GM19328 (cell line): ENCODE data around the gene NEK10.
A peak's percentile ranks its signal among the peaks of the same experiment; 100 is the strongest.

Source experiments
- ATAC-seq: cut with Tn5 transposase; IDR thresholded peaks from one replicate; pipeline ENCODE4 v1.9.1; 2021; ENCODE audit warnings: mild to moderate bottlenecking, moderate library complexity; ENCODE audit not compliant: unreplicated experiment

NEK10 gene

DNA sequence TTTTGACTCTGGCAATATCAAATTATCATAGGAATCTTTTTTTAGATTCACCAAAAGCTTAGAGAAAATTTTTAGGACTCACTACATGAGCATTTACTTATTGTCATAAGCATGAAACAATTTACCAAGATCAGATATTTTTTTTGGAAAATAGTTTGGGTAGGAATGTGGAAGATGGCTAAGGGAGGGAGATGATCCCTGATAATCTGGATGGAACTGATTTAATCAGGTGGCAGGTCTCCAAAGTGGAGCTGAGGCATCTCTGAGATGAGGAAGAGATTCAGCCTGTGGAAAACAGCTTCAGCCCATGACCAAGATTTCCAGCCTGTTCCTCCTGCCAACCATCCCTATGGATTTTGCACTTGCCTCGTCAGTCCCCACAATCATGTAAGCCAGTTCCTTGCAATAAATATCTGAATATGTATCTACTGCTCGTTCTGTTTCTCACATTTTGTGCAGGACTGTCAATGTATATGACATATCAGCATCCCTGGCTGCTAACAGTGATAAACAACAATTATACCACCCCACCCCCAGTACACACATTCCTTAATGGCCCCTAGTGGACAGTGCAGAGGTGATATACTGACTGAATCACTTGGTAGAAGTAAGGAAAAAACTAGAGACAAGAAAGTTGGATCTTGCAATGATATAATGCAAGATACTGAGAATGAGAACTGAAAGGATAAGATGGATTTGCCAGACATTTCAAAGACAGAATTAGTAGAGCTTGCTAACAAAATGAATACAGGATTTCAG, 183.8 kb downstream of the NEK10 start:
- no peak for ATAC-seq

DNA sequence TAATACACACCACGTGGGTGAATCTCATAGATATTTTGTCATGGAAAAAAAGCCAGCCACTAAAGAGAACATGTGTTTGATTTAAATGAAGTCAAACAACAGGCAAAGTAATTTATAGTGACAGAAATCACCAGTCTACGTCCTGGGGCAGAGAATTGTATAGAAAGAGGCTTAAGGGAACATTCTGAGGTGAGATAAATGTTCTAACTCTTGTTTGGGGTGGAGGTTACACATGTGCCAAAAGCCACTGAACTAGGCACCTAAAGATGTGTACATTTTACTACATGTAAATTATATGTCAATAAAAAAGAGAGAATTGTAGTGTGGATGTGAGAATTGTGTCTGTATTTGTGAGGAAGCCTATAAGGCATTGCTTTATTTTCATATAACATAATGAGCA, 184.9 kb downstream of the NEK10 start:
- no peak for ATAC-seq

DNA sequence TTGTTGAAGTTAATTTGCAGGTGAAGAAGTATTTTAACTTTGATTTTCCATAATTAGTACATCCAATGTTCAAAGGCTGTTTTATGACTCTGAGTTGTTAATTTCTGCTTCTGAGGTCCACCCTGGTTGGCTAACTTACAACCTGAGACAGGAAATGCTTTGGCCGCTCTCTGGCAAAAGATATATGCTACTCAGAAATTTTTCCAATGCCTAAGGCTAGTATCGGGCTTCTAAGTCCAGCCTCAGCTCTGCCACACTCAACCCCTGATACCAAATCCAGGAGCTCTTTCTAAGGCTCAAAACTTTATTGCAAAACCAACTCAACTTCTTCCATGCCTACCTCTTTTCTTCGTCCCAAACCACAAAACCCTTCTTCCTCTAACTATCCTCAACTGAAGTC, 192.9 kb downstream of the NEK10 start:
- ATAC-seq, result no peak

DNA sequence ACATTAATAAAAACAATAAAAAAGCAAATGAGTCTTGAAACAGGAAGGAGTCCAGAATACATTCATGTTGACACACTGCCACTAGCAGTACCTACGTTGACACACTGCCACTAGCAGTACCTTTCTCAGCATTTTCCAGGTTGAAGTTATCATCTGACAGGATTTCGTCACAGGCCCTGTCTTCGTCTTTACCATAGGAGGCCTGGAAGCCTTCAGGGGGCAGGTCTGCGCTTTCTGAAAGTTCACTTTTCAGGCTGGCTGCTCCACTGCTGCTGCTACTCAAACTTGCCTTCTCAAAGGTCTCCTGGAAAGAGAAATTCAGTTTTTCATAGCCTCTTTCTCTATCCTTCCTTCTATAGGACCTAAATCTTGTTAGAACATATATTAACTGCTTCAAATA, 194.7 kb downstream of the NEK10 start:
- no peak for ATAC-seq

DNA sequence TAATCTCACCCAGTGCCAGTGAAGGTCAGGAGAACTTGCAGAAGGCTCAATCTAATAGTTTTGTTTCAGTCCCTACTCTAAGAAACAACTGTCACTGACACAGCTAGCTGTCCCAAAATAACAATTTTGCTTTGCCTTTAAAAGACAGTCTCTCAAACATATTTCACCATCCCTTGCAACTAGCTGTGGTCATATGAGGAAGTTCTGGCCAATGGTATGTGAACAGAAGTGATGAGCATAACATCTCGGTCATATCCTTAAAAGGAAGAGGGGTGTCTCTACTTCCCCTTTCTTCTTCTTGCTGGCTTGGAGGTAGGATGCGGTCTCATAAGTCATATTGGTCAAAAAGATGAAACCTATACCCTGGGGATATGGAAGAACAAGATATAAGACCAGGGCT, 198.1 kb downstream of the NEK10 start:
- ATAC-seq, result peak; percentile 92

DNA sequence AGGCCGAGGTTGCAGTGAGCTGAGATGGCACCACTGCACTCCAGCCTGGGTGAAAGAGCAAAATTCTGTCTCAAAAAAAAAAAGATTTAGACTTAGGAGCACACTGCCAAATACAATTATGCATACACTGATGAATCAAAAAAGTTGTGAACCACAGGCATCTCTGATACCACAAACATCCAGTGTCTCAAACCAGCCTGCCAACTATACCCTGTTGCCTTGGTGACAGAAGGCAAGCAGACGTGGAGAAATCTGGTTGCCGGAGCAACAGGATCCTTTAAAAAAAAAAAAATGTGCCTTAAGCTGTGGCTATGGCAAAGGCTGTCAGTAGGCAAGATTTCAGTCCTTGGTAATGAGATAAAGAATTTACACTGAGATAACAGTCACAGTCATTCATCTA, 202.3 kb downstream of the NEK10 start:
- no peak for ATAC-seq

DNA sequence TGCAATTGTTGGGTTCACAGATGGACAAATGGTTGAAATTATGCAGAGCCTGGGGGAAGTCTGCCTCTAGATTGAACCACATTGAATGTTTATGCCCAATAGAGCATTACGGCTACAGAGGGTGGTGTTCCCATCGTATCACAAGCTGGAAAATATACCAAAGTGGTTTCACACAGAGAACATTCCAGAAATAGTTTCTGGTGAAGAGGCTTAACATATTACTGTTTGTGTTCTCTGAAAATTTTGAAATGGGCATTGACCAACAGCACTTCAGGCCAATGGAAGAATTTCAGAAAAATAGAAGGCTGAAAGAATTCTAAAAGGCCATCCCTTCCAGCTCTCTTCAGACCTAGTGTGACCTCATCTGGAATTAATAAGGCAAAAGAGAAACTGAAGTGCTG, 203.9 kb downstream of the NEK10 start:
- ATAC-seq, result no peak

DNA sequence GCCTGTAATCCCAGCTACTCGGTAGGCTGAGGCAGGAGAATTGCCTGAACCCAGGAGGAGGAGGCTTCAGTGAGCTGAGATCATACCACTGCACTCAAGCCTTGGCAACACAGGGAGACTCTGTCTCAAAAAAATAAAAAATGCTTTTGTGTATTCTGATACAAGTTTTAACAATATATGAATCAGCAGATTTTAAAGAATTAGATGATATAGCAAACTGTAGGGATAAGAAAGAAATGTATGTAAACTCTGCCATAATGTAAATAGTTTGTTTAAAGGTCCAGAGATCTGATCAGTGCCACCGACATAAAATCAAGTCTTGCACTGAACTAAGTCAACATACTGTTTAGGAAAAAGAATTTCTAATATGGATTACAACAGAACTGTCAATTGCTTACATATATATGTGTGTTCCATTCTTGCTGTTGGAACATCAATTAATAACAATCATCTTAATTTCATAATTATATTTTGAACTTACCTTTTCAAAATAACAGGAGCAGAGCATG, 208.3 kb downstream of the NEK10 start:
- no peak for ATAC-seq

DNA sequence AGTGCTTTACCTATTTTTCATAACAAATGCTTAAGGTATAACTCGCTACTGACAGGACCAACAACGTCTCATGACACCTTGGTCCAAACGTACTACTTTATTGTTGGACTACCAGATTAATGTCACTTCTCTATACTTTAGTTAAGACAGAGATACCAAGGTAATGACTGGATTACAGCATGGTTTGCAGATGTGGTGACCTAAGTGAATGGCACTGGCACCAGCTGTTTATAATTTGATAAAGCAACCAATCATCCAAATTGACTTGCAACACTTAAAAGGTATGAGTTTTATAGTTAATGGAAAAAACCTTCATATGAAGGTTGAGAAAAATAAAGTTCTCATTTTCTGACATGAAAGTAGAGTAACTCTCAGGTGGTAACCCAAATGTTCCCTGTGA, 209.0 kb downstream of the NEK10 start:
- ATAC-seq, result no peak

DNA sequence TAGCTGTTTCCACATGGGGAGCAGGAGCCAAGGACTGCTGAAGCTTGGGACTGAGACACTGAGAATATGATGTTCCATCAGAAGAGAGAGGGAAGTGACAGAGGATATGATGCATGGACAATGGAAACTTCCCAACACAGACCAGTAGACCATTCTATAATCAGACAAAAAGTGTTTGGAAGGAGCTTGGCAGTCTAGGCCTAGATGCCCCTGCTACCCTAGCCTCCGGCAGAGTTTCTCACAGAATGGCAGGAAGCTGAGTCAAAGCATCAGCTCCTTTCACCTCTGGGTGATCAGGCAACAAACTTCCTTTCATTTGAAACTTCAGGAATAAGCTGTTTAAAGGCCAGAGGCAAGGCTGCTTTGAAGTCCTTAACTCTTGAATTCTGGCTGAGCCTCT, 222.0 kb downstream of the NEK10 start:
- no peak for ATAC-seq

DNA sequence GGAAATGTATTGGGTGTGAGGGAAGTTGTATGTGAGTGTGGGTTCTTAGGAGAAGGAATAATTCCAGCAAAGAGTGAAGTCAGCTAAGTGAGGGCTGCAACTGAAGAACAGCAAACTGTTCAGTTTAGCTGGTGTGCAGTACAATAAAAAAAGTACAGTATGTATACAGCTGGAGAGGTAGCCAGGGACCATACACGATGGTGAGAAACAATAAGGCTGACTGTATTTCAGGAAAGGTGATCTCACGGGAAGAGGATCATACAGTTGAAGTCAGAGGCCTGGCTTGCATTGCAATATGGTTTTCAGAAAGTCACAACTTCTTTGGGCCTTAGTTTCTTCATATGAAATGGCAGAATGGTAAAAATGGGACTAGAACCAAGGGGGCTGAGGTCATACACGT, 222.4 kb downstream of the NEK10 start:
- ATAC-seq, result no peak

DNA sequence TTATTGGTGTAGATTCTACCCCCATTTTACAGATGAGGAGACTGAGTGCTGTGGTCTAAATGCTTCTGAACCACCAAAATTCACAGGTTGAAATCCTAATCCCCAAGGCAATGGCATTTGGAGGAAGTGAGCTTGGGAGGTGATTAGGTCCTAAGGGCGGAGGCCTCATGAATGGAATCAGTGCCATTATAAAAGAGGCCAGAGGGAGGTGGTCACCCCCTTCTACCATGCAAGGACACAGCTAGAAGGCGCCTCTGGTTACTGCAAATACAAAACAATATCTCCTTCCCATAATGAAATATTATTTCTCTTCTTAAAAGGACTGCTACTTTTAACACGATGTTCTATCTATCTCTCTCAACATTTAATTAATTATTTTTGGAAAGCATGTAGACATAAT, 223.5 kb downstream of the NEK10 start:
- ATAC-seq, result no peak

DNA sequence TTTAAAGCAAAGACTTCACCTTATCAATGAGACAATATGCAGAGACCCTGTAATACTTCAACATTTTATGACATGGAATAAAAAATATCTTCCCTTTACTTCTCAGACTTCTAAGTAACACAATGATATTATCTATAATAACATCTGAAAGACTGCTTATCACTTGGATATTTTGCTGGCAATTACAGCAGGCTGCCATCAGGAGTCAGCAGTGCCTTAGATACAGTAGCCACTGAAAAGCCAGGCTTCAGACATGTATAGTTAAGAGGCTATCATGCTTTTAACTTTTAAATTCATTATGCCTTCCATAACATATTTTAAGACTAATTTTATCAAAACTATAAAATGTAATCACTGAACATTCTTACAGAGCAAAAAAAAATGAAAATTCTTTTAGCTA, 227.5 kb downstream of the NEK10 start:
- no peak for ATAC-seq

DNA sequence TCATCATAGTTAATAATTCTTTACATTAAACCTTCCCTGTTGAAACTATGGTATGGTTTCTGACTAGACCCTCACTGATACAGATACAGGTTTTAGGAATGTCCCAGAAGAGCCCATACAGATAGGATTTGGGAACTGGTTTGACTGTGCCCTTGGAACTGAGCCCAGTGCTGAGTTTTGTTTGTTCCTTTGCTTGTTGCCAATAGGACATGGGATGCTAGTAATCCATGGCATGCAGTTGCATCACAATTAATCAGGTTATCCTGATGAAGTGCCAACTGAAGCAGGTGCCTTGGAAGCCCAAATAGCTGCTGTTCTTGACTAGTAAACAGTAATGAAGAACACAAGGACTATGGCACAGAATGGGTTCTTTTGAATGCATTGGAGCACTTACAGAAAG, 230.6 kb downstream of the NEK10 start:
- no peak for ATAC-seq

DNA sequence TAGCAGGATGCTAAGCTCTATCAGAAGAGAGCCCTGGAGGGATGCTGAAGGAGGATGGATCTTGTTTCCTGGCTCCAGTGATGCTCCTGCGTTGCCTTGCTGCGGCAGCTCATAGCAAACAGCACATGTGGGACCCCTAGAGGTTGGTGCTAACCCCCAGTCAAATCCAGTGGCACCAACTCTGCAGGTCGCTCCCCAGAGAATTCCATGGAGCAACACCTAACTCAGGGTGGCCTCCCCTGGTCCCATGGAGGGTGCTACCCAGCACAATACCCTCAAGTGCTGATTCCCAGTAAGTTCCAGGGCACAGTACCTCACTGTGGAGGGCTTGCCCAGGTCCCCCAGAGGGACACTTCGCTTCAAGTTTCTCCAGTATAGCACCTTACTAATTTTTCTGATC, 231.2 kb downstream of the NEK10 start:
- no peak for ATAC-seq

DNA sequence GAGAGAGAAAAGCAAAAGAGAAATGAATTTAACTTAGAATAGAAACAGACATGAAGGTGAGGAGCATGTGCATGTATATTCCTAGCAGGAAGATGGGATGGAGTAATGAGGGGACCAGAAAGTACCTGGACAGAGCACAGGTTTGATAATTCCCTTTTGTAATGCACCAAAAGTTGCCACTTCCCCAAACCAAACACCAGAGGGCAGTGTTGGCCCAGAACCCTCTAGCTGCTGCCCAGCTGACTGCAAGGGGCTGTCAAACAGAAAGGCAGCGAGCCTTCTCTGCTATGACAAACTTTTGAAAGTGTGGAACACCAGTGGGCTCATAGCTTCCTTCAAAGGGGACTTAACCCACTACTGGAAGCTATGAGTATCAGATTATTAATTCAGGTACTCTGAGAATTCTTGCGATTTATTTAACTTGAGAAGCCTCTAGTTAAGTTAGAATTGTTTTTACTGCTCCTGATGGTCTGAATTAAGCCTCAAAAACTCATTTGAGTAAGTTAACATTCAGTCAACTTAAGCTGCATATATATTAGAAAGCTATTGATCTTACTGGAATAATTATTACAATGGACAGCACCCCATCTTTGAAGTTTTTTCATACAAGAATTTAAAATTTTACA, 234.9 kb downstream of the NEK10 start:
- ATAC-seq, result peak; percentile 81

DNA sequence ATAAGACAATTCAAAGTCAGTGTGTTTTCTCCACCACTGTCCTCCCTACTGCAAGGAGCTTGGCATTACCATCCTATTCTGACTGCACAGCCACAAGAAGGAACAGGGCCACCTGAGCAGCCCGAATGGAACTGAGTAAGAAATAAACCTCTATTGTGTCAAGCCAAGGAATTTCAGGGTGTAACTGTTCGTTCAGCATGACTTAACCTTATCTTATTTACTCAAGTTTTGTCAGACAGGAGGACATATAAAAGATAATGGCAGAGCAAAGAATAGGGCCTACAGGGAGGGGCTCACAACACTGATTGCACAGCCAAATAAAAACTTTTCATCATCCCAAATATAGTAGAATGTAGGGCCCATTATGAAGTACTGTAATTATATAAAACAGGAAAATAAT, 236.1 kb downstream of the NEK10 start:
- no peak for ATAC-seq

DNA sequence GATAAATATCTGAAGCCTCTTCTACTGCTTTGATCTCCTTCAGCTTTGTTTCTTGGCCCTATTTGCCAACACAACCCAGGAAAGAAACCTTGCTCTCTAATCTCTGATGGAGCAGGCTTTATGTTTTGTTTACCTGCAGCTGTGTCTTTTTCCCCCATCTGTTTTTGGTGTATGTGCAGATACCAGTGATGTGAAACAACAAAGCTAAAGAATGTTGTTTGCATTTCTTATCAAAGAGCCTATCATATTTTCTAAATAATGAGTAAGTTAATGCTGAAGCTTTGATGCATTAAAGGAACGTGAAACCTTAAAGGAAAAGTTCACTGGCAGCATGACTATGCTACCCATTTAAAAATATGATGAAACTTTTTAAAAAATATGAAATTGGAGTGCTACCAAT, 238.4 kb downstream of the NEK10 start:
- no peak for ATAC-seq

DNA sequence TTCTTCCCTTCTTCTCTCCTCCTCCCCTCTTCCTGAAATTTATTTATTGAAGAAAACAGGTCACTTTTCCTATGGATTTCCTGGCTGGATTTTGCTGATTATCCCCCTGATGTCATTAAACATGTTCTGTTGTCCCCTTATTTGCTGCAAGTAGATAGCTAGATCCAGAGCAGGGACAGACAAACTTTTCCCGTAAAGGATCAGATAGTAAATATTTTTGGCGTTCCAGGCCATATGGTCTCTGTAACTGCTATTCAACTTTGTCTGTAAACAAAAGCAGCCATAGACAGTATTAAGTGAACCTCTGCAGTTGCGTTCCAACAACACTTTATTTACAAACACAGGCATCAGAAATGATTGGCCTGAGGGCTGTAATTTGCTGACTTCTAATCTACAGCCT, 241.3 kb downstream of the NEK10 start:
- no peak for ATAC-seq

DNA sequence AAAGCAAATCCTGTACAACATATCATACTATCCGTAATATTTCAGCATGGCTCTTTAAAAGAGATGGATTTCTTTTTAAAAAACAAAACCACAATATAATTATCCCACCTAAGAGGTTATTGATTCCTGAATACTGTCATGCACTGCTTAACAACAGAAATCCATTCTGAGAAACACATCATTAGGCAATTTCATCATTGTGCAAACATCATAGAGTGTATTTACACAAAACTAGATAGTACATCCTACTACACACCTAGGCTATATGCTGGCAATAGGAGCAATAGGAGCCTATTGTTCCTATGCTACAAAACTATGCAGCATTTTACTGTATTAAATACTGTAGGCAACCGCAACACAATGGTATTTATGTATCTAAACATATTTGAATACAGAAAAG, 242.0 kb downstream of the NEK10 start:
- ATAC-seq, result no peak

DNA sequence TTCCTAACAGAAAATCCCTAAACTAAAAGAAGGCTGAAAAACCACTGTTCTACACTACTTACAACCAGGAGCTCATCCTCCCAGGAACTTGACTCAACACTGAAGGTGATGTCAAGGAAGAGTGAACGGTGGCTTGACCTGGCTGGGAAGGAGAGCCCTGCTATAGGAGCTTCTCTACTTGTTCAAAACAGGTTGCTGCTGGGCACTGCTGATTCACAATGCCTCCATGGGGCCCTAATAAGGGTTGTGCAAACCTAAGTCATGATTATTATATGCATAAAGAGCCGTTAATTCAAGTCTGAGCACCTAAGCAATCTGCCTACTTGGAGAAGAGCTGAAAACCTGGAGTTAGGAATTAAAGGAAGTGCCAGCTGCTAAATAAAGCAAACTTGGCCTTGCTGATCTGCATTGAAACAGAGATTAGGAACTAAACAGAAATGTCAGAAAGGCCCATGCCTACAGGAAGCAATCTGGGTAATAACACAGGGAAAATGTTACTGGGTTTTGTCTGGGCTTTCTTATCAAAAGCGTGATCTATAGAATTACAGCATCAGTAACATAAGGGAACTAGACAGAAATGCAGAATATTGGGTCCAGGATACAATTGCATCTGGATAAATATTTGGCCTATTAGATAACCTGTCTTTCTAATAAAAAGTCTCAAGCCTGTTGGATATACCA, 243.2 kb downstream of the NEK10 start:
- no peak for ATAC-seq

DNA sequence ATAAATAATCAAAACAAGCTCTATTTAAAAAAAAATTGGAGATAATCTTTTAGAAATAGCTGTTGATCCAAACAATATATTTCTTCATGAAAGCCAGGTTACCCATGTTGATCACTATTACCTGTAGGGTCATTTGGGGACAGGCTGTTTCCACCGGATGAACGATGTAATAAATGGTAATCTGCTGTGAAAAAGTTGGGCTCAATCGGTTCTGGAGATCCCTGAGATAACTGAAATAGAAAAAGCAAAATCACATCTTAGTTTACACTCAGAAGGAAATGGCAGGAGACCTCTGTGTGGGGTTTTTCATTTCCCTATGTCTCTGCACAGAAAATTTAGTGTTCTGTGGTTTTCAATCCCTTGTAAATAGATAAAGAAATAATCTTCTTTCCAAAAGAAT, 249.5 kb downstream of the NEK10 start:
- no peak for ATAC-seq
